ENCODE results near the gene CGB1. TPM values are rescaled to one million over a fixed set of nuclear protein-coding genes. Genes with fewer than 3 reads are reported as not detected.

Gene CGB1
- total RNA-seq, 1 donor from 2014 or later, result not detected

DNA sequence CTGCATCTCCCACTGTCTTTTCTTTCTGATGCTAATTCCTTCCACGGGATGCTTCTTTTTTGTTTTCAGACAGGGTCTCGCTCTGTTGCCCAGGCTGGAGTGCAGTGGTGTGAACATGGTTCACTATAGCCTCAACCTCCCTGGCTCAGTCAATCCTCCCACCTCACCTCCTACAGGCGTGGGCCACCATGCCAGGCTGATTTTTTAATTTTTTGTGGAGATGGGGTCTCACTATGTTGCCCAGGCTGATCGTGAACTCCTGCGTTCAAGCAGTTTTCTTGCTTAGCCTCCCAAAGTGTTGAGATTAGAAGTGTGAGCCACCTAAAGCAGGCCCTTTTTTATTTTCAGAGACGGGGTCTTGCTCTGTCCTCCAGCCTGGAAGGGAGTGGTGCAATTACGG is 48.4 kb downstream of the CGB1 start:
- DNase-seq (no peak), ATAC-seq (no peak)
- Histone ChIP-seq H3K4me3 (no peak overlapping the region), H3K36me3 (peaks cover 44% of the 10 kb centered on the region), H3K27me3 (no peaks in the 10 kb centered on the region), H3K27ac (no peak overlapping the region), H3K9me3 (no peaks in the 10 kb centered on the region), H3K4me1 (peaks cover 12% of the 10 kb centered on the region)
- intact Hi-C loops (cut with DNase I), result no loop called here
- TF ChIP-seq, protein P1, sequence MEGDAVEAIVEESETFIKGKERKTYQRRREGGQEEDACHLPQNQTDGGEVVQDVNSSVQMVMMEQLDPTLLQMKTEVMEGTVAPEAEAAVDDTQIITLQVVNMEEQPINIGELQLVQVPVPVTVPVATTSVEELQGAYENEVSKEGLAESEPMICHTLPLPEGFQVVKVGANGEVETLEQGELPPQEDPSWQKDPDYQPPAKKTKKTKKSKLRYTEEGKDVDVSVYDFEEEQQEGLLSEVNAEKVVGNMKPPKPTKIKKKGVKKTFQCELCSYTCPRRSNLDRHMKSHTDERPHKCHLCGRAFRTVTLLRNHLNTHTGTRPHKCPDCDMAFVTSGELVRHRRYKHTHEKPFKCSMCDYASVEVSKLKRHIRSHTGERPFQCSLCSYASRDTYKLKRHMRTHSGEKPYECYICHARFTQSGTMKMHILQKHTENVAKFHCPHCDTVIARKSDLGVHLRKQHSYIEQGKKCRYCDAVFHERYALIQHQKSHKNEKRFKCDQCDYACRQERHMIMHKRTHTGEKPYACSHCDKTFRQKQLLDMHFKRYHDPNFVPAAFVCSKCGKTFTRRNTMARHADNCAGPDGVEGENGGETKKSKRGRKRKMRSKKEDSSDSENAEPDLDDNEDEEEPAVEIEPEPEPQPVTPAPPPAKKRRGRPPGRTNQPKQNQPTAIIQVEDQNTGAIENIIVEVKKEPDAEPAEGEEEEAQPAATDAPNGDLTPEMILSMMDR (IDR thresholded peaks at IDR 0.05), result no peak

DNA sequence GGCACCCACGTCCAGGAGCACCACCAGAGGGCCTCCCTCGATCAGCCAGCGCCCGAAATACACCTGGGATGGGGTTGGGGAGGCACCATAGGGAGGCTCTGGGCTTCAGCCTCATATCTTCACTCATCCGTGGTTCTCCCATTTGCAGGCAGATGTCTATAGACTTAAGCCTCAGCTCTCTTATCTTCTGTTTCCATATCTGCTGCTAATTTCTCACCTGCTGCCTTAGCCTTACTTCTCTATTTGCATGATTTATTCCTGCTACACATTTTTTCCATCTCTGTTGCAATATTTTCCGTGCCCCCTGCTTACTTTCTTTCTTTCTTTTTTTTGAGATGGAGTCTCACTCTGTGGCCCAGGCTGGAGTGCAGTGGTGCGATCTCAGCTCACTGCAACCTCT is 49.4 kb downstream of the CGB1 start:
- H3K4me1 ChIP-seq, result peaks cover 12% of the 10 kb centered on the region
- H3K9me3 ChIP-seq, result no peaks in the 10 kb centered on the region
- intact Hi-C loops (cut with DNase I), result no loop called here
- H3K27me3 ChIP-seq, result no peaks in the 10 kb centered on the region
- peaks cover 54% of the 10 kb centered on the region for H3K36me3 ChIP-seq
- no peak for DNase-seq
- no peak for ATAC-seq
- H3K27ac ChIP-seq, result no peak overlapping the region
- no peak overlapping the region for H3K4me3 ChIP-seq
- TF ChIP-seq, protein P1 (IDR thresholded peaks at IDR 0.05), result no peak

DNA sequence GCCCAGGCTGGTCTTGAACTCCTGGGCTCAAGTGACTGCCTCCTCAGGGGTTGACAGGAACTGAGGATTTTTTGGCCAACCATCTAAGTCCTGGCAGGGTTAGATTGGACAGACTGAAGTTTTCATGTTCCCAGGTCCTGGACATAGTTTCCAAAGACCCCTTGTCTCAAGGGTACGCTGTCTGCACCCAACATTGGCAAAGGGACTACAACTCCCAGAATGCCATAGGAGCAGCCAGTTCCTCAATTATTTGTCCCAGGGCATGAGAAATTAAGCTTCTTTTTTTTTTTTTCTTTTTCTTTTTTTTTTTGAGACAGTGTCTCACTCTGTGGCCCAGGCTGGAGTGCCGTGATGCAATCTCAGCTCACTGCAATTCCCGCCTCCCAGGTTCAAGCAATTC is 50.5 kb downstream of the CGB1 start:
- intact Hi-C loops (cut with DNase I), result no loop called here

DNA sequence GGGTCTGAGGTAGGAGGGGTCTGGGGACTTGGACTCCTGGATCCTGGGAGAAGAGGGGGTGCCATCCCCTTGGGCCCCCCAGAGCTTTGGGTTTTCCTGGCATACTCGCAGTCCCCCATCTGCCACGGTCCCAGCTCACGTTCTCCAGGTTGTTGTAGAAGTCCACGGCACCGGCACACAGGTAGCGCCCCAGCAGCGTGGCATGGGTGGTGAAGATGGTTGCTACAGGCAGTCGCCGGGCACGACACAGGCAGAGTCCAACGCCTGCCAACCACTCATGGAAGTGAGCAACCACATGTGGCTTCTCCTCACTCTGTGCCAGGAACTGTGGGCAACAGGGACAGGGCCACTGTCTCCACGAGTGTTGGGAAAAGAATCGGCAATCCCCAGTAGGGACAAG is 51.0 kb downstream of the CGB1 start:
- Histone ChIP-seq H3K9me3 (no peaks in the 10 kb centered on the region), H3K27me3 (no peaks in the 10 kb centered on the region), H3K4me1 (no peaks in the 10 kb centered on the region), H3K4me3 (no peak overlapping the region), H3K27ac (no peak overlapping the region), H3K36me3 (peaks cover 69% of the 10 kb centered on the region)
- intact Hi-C loops (cut with DNase I), result no loop called here
- TF ChIP-seq, protein P1 (IDR thresholded peaks at IDR 0.05), result no peak
- DNase-seq, result no peak
- ATAC-seq, result no peak

More for the DNA sequence above, 50.5 kb downstream of the CGB1 start:
- peaks cover 3% of the 10 kb centered on the region for H3K4me1 ChIP-seq
- H3K4me3 ChIP-seq, result no peak overlapping the region
- TF ChIP-seq, protein P1 (IDR thresholded peaks at IDR 0.05), result no peak
- H3K9me3 ChIP-seq, result no peaks in the 10 kb centered on the region
- no peak for DNase-seq
- peaks cover 64% of the 10 kb centered on the region for H3K36me3 ChIP-seq
- H3K27me3 ChIP-seq, result no peaks in the 10 kb centered on the region
- ATAC-seq, result no peak
- no peak overlapping the region for H3K27ac ChIP-seq

Small RNA genes within 50 kb of the gene (microRNA-seq; reads per million reads assigned to microRNA genes)
- not detected for gene MIR6798 (ENCODE audit: borderline microRNAs expressed)

Other genes starting within 250 kb of the CGB1 start
- gene BCAT2, start 225.9 kb downstream of the CGB1 start, total RNA-seq, result 59.0 TPM
- gene HSD17B14, start 200.4 kb downstream of the CGB1 start, total RNA-seq, result 23.5 TPM
- 16.0 TPM for gene PLEKHA4, start 168.3 kb downstream of the CGB1 start, total RNA-seq
- 80.9 TPM for gene PPP1R15A, start 164.5 kb downstream of the CGB1 start, total RNA-seq
- not detected for gene TULP2, start 138.2 kb downstream of the CGB1 start, total RNA-seq
- gene NUCB1, start 136.6 kb downstream of the CGB1 start, total RNA-seq, result 287 TPM
- 3.0 TPM for gene DHDH, start 103.2 kb downstream of the CGB1 start, total RNA-seq
- gene BAX, start 82.0 kb downstream of the CGB1 start, total RNA-seq, result 127 TPM
- 7,346 TPM for gene FTL, start 71.6 kb downstream of the CGB1 start, total RNA-seq
- gene GYS1, start 43.6 kb downstream of the CGB1 start, total RNA-seq, result 35.1 TPM
- 37.6 TPM for gene RUVBL2, start 43.0 kb downstream of the CGB1 start, total RNA-seq
- gene LHB, start 19.8 kb downstream of the CGB1 start, total RNA-seq, result not detected
- not detected for gene CGB3, start 12.6 kb downstream of the CGB1 start, total RNA-seq
- not detected for gene CGB2, start 5.0 kb downstream of the CGB1 start, total RNA-seq
- gene CGB5, start 7.0 kb upstream of the CGB1 start, total RNA-seq, result not detected
- gene CGB8, start 12.2 kb upstream of the CGB1 start, total RNA-seq, result not detected
- 0.43 TPM for gene CGB7, start 20.9 kb upstream of the CGB1 start, total RNA-seq
- 2.7 TPM for gene NTF4, start 27.9 kb upstream of the CGB1 start, total RNA-seq
- not detected for gene KCNA7, start 35.8 kb upstream of the CGB1 start, total RNA-seq
- 179 TPM for gene SNRNP70, start 48.6 kb upstream of the CGB1 start, total RNA-seq
- gene LIN7B, start 77.5 kb upstream of the CGB1 start, total RNA-seq, result 12.2 TPM
- gene C19orf73, start 82.2 kb upstream of the CGB1 start, total RNA-seq, result 1.5 TPM
- gene PPFIA3, start 82.6 kb upstream of the CGB1 start, total RNA-seq, result 10.7 TPM
- gene HRC, start 118.5 kb upstream of the CGB1 start, total RNA-seq, result 2.2 TPM
- 44.3 TPM for gene TRPM4, start 120.9 kb upstream of the CGB1 start, total RNA-seq

All from upper lobe of right lung (tissue), 1 donor.